ENCODE measurements around the gene THSD1. TPM values are rescaled to one million over a fixed set of nuclear protein-coding genes. Genes with fewer than 3 reads are reported as not detected.

Gene THSD1
- total RNA-seq, 2 experiments from 2014 or later = 0.18 to 0.31 TPM

- peaks cover 6% of the 10 kb centered on the region for H3K36me3 Mint-ChIP-seq (ENCODE audit: low read depth)
- DNase-seq = no peak
- H3K4me1 Mint-ChIP-seq (ENCODE audit: low read depth) = peaks cover 18% of the 10 kb centered on the region
- peaks cover 18% of the 10 kb centered on the region for H3K27me3 Mint-ChIP-seq
- H3K9me3 Mint-ChIP-seq = no peaks in the 10 kb centered on the region
- peak overlapping the region; percentile 62 for H3K4me3 Mint-ChIP-seq
- intact Hi-C loops (cut with micrococcal nuclease) = no loop called here
- no peak overlapping the region for H3K27ac Mint-ChIP-seq
- CTCF ChIA-PET = interaction anchor here (1.5 kb wide), 1 partner anchor 45 kb away, joined by 4 read pairs; no protein-coding TSS in a partner anchor
- POLR2A ChIA-PET = no interaction called here
- no peak for ATAC-seq
- TF ChIP-seq, protein P1, sequence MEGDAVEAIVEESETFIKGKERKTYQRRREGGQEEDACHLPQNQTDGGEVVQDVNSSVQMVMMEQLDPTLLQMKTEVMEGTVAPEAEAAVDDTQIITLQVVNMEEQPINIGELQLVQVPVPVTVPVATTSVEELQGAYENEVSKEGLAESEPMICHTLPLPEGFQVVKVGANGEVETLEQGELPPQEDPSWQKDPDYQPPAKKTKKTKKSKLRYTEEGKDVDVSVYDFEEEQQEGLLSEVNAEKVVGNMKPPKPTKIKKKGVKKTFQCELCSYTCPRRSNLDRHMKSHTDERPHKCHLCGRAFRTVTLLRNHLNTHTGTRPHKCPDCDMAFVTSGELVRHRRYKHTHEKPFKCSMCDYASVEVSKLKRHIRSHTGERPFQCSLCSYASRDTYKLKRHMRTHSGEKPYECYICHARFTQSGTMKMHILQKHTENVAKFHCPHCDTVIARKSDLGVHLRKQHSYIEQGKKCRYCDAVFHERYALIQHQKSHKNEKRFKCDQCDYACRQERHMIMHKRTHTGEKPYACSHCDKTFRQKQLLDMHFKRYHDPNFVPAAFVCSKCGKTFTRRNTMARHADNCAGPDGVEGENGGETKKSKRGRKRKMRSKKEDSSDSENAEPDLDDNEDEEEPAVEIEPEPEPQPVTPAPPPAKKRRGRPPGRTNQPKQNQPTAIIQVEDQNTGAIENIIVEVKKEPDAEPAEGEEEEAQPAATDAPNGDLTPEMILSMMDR (IDR thresholded peaks at IDR 0.05) = no peak
Measured at GRCh38 chr13:52405369-52405766, 604 bp downstream of the THSD1 start.

DNA sequence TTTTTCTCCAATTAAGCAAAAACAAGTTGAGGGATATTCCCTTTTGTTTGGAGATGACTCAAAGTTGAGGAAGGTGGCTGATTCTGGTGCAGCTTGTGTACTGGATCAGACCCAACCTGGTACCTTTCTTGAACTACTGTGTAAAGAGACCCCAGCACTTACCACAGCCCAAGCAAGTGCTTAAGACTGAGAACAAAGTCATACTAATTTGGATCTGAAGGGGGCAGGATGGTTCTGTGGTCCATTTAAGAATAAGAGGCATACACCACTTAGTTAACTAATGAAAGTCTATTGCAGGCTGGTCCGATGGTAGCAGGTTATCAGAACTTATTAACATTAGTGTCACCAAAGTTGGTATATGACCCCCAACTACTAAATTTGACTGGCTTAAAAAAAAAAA lies 6.3 kb downstream of the THSD1 start:
- Mint-ChIP-seq H3K27ac (no peak overlapping the region), H3K9me3 (no peaks in the 10 kb centered on the region), H3K4me1 (ENCODE audit: low read depth) (peaks cover 7% of the 10 kb centered on the region), H3K4me3 (no peak overlapping the region), H3K36me3 (ENCODE audit: low read depth) (no peaks in the 10 kb centered on the region), H3K27me3 (peaks cover 16% of the 10 kb centered on the region)
- ChIA-PET POLR2A (no interaction called here), CTCF (no interaction called here)
- TF ChIP-seq, protein P1 (IDR thresholded peaks at IDR 0.05) = no peak
- ATAC-seq (no peak), DNase-seq (no peak)
- intact Hi-C loops (cut with micrococcal nuclease) = no loop called here

DNA sequence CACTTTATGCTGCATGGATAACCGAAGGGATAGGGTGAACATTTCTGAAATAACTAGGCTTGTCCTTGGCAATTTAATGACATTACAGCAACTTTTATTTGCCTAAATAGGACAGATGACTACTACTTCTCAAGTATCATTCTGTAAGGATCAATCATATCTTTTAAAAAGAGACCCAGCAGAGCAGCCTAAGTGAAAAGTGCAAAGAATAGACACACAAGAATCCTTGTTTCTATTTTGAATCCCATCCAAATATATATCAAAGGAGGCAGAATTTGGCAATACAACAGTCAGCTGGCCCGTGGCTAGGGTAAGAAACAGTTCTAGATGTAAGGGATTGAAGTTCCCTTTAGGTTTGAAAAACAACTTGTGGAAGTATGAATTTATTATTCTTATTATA lies 6.9 kb downstream of the THSD1 start:
- intact Hi-C loops (cut with micrococcal nuclease) = no loop called here
- no peak overlapping the region for H3K4me3 Mint-ChIP-seq
- peaks cover 12% of the 10 kb centered on the region for H3K27me3 Mint-ChIP-seq
- ATAC-seq (no peak), DNase-seq (no peak)
- H3K27ac Mint-ChIP-seq = no peak overlapping the region
- CTCF ChIA-PET = no interaction called here
- TF ChIP-seq, protein P1 (IDR thresholded peaks at IDR 0.05) = no peak
- H3K36me3 Mint-ChIP-seq (ENCODE audit: low read depth) = no peaks in the 10 kb centered on the region
- peaks cover under 1% of the 10 kb centered on the region for H3K4me1 Mint-ChIP-seq (ENCODE audit: low read depth)
- no peaks in the 10 kb centered on the region for H3K9me3 Mint-ChIP-seq
- POLR2A ChIA-PET = no interaction called here

- TF ChIP-seq, protein P1 (IDR thresholded peaks at IDR 0.05) = no peak
- DNase-seq (no peak), ATAC-seq (no peak)
- no peaks in the 10 kb centered on the region for H3K36me3 Mint-ChIP-seq (ENCODE audit: low read depth)
- ChIA-PET POLR2A (no interaction called here), CTCF (no interaction called here)
- no peak overlapping the region for H3K4me3 Mint-ChIP-seq
- H3K9me3 Mint-ChIP-seq = no peaks in the 10 kb centered on the region
- H3K4me1 Mint-ChIP-seq (ENCODE audit: low read depth) = no peaks in the 10 kb centered on the region
- H3K27ac Mint-ChIP-seq = no peak overlapping the region
- intact Hi-C loops (cut with micrococcal nuclease) = no loop called here
- peaks cover 7% of the 10 kb centered on the region for H3K27me3 Mint-ChIP-seq
Measured at GRCh38 chr13:52395704-52396103, 10.3 kb downstream of the THSD1 start.

DNA sequence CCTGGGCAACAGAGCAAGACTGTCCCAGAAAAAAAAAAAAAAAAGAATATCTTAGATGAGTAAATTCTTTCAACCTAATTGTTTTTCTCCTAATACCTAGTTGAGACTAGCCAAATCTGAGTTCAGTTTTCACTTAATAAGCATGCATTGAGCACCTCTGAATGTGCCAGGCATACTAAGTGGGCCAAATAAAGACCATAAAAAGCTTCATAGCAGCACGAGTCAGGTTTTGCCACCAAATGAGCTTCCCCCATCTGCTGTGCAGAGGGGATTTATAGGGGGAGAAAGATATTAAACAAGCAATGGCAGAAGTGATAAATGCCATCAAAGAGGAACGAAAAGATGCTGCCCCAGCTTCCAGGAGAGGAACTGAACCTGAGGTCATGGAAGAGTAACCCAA lies 11.4 kb downstream of the THSD1 start:
- no peaks in the 10 kb centered on the region for H3K4me1 Mint-ChIP-seq (ENCODE audit: low read depth)
- no peaks in the 10 kb centered on the region for H3K36me3 Mint-ChIP-seq (ENCODE audit: low read depth)
- H3K9me3 Mint-ChIP-seq = no peaks in the 10 kb centered on the region
- no peak overlapping the region for H3K27ac Mint-ChIP-seq
- peaks cover 7% of the 10 kb centered on the region for H3K27me3 Mint-ChIP-seq
- ChIA-PET POLR2A (no interaction called here), CTCF (no interaction called here)
- no peak overlapping the region for H3K4me3 Mint-ChIP-seq
- ATAC-seq (no peak), DNase-seq (no peak)
- intact Hi-C loops (cut with micrococcal nuclease) = no loop called here
- TF ChIP-seq, protein P1 (IDR thresholded peaks at IDR 0.05) = no peak

All from activated CD8-positive, alpha-beta T cell treated with anti-CD3 and anti-CD28 coated beads for 36 hours (primary cell).